Activated naive CD8-positive, alpha-beta T cell (primary cell): ENCODE results near the gene CKLF.
"Not testable (repeated sequence)": the region's sequence is repeated elsewhere in the genome, so short reads cannot be mapped to it uniquely, and the experiment has no call there.

ENCODE experiments used
- H3K27ac Mint-ChIP-seq: one replicate; pipeline ENCODE4 v1.8.0; 2021; ENCODE audit warnings: mixed read lengths
- H3K27me3 Mint-ChIP-seq: one replicate; pipeline ENCODE4 v1.8.0; 2021; ENCODE audit warnings: mixed read lengths
- H3K36me3 Mint-ChIP-seq: one replicate; pipeline ENCODE4 v1.8.0; 2021; ENCODE audit warnings: mixed read lengths
- H3K4me1 Mint-ChIP-seq: one replicate; pipeline ENCODE4 v1.8.0; 2021; ENCODE audit warnings: low read depth, mixed read lengths
- H3K4me3 Mint-ChIP-seq: one replicate; pipeline ENCODE4 v1.8.0; 2021; ENCODE audit warnings: mild to moderate bottlenecking, mixed read lengths
- H3K9me3 Mint-ChIP-seq: one replicate; pipeline ENCODE4 v1.8.0; 2021; ENCODE audit warnings: low read depth, mixed read lengths

The CKLF gene, protein sequence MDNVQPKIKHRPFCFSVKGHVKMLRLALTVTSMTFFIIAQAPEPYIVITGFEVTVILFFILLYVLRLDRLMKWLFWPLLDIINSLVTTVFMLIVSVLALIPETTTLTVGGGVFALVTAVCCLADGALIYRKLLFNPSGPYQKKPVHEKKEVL

DNA sequence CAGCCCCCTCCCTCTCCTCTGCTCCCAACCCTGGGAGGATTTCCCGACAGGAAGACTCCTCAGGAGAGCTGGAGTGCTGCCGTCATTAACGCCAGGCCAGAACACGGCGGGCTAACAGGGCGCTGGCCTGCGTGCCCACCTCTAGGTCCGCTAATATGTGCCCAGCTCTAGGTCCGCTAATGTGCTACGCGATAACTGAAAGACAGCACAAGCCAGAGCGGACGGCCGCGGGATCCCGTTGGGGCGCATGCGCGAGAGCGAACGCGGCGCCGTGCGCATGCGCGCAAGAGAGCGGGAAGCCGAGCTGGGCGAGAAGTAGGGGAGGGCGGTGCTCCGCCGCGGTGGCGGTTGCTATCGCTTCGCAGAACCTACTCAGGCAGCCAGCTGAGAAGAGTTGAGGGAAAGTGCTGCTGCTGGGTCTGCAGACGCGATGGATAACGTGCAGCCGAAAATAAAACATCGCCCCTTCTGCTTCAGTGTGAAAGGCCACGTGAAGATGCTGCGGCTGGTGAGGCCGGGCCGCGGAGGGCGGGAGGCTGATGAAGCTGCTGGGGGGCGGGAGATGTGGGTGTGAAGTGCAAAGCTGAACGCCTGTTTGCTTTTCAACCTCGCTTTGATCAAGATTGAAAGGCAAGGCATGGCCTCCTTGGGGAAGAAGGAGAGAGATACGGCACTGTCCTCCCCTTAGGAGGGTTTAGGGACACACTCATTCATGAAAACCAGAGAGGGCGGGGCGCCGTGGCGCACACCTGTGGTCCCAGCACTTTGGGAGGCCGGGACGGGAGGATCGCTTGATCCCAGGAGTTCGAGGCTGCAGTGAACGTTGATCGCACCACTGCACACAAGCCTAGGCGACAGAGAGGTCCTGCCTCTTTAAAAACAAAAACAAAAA, at the start of gene CKLF:
TSS of gene CKLF (plus strand) at position 291 of the 892 bp plus-strand sequence. CDS start at position 431, 140 bp downstream.
- H3K36me3 Mint-ChIP-seq, result no peaks in the 10 kb centered on the region
- H3K4me1 Mint-ChIP-seq, result peaks cover 78% of the 10 kb centered on the region
- H3K27ac Mint-ChIP-seq, result peak within 1 kb of the TSS; percentile 99
- no peaks in the 10 kb centered on the region for H3K27me3 Mint-ChIP-seq
- peak within 1 kb of the TSS; percentile 96 for H3K4me3 Mint-ChIP-seq
- H3K9me3 Mint-ChIP-seq, result no peaks in the 10 kb centered on the region

DNA sequence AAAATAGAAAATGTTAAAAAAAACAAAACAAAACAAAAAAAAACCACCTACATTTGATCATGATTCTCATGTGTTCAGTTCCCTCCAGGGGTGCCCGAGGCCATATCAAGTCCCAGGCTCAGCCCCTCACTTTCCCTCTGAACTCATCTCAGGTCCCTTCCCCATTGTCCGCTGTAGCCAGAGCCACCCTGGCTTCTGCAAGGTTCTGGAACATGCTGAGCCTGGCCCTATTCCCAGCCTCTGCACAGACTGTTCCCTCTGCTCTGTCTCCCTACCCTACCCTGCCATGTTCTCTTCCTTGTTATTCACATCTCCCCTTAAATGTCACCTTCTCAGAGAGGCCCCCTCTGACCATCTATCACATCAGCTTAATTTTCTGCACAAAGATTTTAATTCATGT, 49.3 kb upstream of the CKLF start:
- no peaks in the 10 kb centered on the region for H3K27me3 Mint-ChIP-seq
- H3K36me3 Mint-ChIP-seq, result peaks cover 3% of the 10 kb centered on the region
- H3K4me1 Mint-ChIP-seq, result no peaks in the 10 kb centered on the region
- no peak overlapping the region for H3K27ac Mint-ChIP-seq
- no peaks in the 10 kb centered on the region for H3K9me3 Mint-ChIP-seq
- no peak overlapping the region for H3K4me3 Mint-ChIP-seq

DNA sequence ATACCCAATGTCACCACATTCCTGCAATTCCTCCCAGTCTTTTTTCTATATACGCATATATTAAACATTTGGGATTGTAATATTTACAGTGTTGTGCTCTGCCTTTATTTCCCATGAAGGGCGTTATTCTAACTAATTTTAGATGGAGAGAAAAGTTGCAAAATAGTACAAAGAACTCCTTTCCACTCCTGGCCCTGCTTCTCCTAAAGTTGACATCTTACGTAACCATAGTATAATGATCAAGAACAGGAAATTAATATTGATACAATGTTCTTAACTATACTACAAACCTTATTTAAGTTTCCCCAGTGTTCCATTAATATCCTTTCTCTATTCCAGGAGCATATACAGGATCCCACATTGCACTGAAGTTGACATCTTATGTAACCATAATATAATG, 48.8 kb upstream of the CKLF start:
- Mint-ChIP-seq H3K27me3 (no peaks in the 10 kb centered on the region), H3K27ac (no peak overlapping the region), H3K4me1 (no peaks in the 10 kb centered on the region), H3K4me3 (no peak overlapping the region), H3K9me3 (no peaks in the 10 kb centered on the region), H3K36me3 (peaks cover 3% of the 10 kb centered on the region)

DNA sequence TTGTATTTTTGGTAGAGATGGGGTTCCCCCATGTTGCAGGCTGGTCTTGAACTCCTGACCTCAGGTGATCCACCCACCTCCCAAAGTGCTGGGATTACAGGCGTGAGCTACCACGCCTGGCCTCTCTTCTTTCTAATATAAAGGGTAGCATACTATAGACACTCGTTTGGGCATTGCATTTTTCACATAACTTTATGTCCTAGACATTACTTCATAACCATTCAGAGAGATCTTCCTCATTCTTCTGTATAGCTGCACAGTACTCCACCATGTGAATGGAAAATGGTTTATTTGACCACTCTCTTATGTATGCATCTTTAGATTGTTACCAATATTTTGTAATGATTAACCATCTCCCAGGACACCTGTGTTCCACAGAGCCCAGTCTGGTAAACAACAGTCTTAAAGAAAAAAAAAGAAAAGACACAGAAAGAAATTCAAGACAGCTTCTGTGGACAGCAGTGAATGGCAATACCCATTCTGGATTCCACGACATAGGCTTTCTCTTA, 44.6 kb upstream of the CKLF start:
- H3K36me3 Mint-ChIP-seq, result peaks cover 5% of the 10 kb centered on the region
- no peak overlapping the region for H3K27ac Mint-ChIP-seq
- no peaks in the 10 kb centered on the region for H3K9me3 Mint-ChIP-seq
- peaks cover 5% of the 10 kb centered on the region for H3K4me1 Mint-ChIP-seq
- H3K4me3 Mint-ChIP-seq, result no peak overlapping the region
- H3K27me3 Mint-ChIP-seq, result no peaks in the 10 kb centered on the region

DNA sequence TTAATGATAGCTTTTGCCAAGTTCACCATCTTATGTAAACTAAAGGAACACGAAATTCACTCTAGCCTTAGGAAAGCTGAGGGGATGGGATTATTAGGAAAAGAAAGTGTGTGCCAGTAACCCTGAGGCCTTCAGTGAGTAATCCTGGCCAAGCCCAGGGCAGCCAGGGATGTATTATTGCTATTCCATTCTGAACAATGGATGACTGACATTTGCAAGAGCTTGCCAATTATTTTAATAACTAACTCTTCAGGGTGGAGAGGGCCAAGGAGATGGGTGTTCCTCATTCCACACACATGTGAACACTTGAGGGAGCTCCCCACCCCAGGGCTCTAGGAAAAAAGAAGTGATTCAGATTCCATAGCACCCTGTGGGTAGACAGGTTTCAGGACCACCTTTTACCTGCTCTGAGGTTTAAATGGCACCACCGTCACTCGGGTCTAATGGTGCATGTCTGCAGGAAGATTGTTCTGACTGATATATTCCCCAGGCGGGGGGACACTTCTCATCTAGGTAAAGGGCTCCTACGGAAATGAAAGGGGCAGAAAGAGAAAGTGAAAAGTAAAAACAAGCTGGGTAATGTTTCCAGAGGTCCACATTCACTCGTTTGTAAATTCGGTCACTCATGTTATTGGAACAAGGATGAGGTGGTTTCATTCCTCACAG, 44.0 kb upstream of the CKLF start:
- Mint-ChIP-seq H3K4me1 (peaks cover 7% of the 10 kb centered on the region), H3K36me3 (peaks cover 5% of the 10 kb centered on the region), H3K9me3 (no peaks in the 10 kb centered on the region), H3K4me3 (no peak overlapping the region), H3K27ac (no peak overlapping the region), H3K27me3 (no peaks in the 10 kb centered on the region)

DNA sequence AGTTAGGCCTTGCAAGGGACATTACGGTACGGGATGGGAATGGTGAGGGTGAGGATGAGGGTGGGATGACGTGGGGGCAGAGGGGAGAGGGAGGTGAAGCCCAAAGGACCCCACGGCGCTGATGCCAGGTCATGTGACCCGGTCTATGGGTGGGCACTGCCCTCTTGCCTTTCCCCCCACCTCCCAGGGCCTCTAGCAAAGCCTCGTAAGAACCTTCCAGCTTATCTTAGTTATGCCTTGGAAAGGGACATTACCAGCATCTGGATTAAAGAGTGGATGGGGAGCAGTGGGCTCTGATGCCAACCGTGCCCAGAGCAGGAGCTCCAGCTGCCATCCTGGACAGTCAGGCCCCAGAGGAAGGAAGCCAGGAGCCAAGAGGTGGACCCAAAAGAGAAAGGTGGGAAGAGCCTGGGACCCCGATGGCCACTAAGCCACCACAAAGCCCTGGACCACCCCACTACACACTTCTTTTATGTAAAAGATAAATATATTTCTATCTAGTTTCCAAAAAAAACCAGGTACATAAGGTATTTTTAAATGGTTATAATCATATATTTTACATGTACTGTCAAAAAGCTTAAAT, 43.4 kb upstream of the CKLF start:
- H3K36me3 Mint-ChIP-seq, result peaks cover 5% of the 10 kb centered on the region
- H3K4me1 Mint-ChIP-seq, result peaks cover 7% of the 10 kb centered on the region
- H3K27ac Mint-ChIP-seq, result no peak overlapping the region
- H3K27me3 Mint-ChIP-seq, result no peaks in the 10 kb centered on the region
- no peaks in the 10 kb centered on the region for H3K9me3 Mint-ChIP-seq
- H3K4me3 Mint-ChIP-seq, result no peak overlapping the region

DNA sequence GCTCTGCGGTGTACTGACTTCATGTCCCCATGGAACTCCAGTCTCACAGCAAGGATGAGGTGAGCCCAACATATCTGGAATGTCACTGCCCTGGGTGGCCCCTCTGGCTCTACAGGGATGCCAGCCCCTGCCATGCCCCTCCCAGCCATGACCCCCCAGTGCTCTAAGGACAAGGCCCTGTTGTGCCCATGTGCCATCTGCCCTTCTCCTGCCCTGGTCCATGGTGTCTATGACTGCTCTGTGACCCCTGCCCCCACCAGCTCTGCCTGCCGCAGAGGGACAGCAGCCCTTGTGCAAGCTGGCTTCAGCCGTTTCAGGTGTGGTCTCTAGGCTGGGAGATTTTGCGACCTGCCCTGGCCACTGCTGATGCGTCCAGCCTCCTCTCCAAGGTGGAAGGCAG, 42.8 kb upstream of the CKLF start:
- Mint-ChIP-seq H3K27ac (no peak overlapping the region), H3K36me3 (peaks cover 5% of the 10 kb centered on the region), H3K4me3 (no peak overlapping the region), H3K4me1 (peaks cover 7% of the 10 kb centered on the region), H3K27me3 (no peaks in the 10 kb centered on the region), H3K9me3 (no peaks in the 10 kb centered on the region)

DNA sequence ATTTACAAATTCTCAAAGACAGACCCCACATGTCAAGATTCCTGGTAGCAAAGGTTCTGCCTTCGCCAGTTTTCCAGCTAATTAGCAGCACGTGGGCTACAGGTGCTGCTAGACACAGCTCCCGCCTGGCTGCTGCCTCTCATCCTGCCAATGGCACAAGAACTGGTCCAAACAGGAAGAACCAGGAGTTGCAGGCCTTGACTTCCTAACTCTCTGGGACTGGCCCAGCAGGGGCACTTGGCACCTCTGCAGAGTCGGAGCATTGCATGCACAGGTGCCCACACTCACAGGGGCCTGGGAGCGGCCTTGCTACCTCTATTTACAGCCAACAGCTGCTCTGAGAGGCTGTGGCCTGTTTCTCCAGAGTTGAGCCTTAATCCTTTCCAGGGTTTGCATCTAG, 42.1 kb upstream of the CKLF start:
- Mint-ChIP-seq H3K9me3 (no peaks in the 10 kb centered on the region), H3K4me1 (peaks cover 10% of the 10 kb centered on the region), H3K27me3 (no peaks in the 10 kb centered on the region), H3K36me3 (peaks cover 5% of the 10 kb centered on the region), H3K27ac (no peak overlapping the region), H3K4me3 (no peak overlapping the region)

DNA sequence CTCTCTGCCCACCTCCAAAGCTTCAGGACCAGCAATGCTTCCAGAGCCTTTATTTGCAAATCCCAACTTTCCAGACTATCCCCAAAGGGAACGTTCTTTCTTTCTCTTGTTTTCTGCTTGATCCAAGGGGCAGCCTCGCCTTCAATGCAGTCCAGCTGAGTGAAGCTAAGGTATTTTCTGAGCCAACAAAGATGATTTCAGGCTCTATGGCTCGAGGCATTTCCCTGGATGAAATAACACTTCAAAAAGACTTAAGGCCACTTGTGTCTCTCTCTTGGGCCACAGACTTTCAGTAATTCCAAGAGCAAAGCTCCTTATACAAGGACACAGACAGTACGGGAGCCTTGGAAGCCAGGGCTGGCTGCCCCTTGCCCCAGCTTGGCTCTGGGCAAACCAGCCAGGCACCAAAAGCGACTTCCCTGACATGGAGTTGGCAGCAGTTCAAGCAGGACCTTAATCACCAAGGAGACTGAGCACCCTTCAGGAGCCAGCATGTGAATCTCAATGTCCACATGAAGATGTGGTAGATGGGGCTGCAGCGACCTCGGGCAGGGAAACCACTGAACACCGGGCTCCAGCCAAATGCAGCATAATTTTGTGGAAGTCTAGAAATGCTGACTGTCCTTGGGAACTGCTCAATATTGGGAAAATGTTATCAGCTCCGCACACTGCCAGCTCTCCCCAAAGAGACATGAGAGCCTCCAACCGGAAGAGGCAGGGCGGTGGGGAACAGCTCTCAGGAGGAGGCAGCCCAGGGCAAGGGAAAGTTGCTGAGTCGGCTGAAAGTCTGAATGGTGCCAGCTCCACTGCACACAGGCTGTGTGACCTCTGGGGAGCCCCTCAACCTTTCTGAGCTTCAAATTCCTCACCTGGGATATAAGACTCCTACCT, 41.4 kb upstream of the CKLF start:
- peaks cover 16% of the 10 kb centered on the region for H3K4me1 Mint-ChIP-seq
- no peak overlapping the region for H3K4me3 Mint-ChIP-seq
- H3K9me3 Mint-ChIP-seq, result no peaks in the 10 kb centered on the region
- H3K27me3 Mint-ChIP-seq, result no peaks in the 10 kb centered on the region
- peaks cover 5% of the 10 kb centered on the region for H3K36me3 Mint-ChIP-seq
- H3K27ac Mint-ChIP-seq, result no peak overlapping the region

DNA sequence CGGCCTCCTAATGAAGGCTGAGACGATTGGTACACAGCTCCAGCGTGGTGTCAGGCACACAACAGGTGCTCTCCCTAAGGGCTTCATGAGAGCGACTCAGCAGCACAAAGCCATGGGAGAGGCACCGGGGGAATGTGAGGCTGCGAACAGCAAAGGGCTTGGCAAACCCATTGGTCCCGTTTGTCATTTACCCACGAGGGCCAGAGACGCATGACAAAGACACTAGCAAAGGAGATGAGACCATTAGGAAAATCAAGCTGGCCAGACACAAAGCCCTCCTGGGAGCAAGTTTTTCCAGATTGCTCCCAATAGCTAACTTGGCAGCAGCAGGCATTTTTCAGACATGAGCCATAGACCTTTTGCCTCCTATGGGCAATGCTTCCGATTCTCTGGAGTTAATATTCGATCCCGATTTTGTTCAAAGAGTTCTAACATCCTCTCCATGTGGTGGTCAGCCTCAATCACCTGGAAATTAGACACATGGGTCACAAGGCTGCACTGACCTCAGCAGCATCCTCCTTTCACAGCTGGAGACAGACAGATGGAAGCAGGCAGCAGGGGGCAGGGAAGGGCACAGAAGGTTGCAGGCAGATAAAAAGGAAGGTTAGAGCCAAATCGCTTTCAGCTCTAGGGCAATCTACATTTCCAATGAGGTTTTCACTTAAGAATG, 40.6 kb upstream of the CKLF start:
- peaks cover 24% of the 10 kb centered on the region for H3K4me1 Mint-ChIP-seq
- H3K27ac Mint-ChIP-seq, result no peak overlapping the region
- no peak overlapping the region for H3K4me3 Mint-ChIP-seq
- H3K9me3 Mint-ChIP-seq, result no peaks in the 10 kb centered on the region
- H3K27me3 Mint-ChIP-seq, result no peaks in the 10 kb centered on the region
- H3K36me3 Mint-ChIP-seq, result peaks cover 5% of the 10 kb centered on the region

DNA sequence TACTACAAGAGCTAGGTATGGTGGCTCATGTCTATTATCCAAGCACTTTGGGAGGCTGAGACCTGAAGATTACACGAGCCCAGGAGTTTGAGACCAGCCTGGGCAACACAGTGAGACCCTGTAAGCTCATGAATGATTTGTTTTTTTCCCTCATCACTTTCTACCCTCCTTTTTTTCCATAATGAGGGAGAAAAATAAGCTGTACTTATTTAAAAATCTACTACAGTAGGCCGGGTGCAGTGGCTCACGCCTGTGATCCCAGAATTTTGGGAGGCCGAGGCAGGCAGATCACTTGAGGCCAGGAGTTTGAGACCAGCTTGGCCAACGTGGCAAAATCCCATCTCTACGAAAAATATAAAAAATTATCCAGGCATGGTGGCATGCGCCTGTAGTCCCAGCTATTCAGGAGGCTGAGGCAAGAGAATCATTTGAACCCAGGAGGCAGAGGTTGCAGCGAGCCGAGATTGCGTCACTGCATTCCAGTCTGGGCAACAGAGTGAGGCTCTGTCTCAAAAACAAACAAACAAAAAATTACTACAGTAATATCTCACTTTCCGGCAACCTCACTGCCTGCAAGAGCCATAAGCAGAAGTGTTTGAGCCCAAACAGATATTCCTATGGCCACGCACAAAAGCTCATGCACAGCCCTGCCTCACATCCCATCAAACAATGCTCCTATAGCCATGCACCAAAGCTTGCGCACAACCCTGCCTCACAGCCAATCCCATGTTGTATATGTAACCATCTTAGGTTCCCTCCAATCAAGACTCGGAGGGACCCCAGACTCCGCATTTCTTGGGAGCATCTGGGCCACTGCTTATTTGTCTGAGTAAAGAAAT, 39.9 kb upstream of the CKLF start:
- Mint-ChIP-seq H3K9me3 (no peaks in the 10 kb centered on the region), H3K4me1 (peaks cover 32% of the 10 kb centered on the region), H3K27ac (no peak overlapping the region), H3K4me3 (no peak overlapping the region), H3K36me3 (peaks cover 5% of the 10 kb centered on the region), H3K27me3 (no peaks in the 10 kb centered on the region)

DNA sequence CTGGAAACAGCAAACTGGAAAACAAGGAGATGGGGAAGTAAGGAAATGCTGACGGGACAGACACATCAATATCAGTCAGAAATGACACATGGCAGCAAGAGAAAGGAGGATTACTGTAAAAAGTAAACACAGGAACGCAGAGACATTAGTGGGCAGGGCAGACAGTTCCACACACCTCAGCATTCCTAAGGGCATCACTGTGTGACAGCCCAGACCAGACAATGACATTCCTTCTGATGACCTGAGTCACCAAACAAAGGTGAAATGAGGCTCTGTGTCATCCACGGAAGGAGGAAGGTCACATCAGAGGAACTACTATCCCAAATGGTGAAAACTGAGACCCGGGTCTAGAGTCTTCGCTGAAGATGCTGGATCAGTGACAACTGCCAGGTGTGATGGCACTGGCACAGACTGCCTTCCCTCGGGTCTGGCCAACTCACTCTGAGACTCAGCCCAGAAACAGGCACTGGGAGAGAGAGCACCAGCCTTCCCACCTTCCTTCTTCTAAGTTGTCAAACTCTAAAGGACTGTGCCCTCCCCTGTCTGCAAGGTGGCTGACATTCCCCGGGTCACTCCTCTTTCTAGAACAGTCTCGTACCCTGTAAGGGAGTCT, 39.2 kb upstream of the CKLF start:
- H3K36me3 Mint-ChIP-seq, result peaks cover 2% of the 10 kb centered on the region
- no peak overlapping the region for H3K4me3 Mint-ChIP-seq

DNA sequence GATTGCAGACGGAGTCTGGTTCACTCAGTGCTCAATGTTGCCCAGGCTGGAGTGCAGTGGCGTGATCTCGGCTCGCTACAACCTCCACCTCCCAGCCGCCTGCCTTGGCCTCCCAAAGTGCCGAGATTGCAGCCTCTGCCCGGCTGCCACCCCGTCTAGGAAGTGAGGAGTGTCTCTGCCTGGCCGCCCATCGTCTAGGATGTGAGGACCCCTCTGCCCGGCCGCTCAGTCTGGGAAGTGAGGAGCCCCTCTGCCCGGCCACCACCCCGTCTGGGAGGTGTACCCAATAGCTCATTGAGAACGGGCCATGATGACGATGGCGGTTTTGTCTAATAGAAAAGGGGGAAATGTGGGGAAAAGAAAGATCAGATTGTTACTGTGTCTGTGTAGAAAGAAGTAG, 38.0 kb upstream of the CKLF start:
- H3K36me3 Mint-ChIP-seq, H3K27me3 Mint-ChIP-seq, H3K9me3 Mint-ChIP-seq, H3K27ac Mint-ChIP-seq, H3K4me3 Mint-ChIP-seq: not testable (repeated sequence)
- H3K4me1 Mint-ChIP-seq, result peaks cover 41% of the 10 kb centered on the region

More for the DNA sequence above, 39.2 kb upstream of the CKLF start:
- no peak overlapping the region for H3K27ac Mint-ChIP-seq
- peaks cover 37% of the 10 kb centered on the region for H3K4me1 Mint-ChIP-seq
- no peaks in the 10 kb centered on the region for H3K27me3 Mint-ChIP-seq
- no peaks in the 10 kb centered on the region for H3K9me3 Mint-ChIP-seq
